Hematopoietic multipotent progenitor cell treated with erythropoietin and hydrocortisone succinate and interleukin-3 and kit ligand, for 8 days (in vitro differentiated cells): ENCODE results near the gene SMIM23.

Source experiments
- DNase-seq: peaks from one replicate; pipeline ENCODE4 v3.0.0-alpha.2; 2015

SMIM23 gene

GRCh38 chr5:171785517-171785916 is at the start of gene SMIM23:
Gene SMIM23, plus strand, starts transcription at chr5:171785817. Its CDS starts 55 bp downstream, at chr5:171785872.
- no peak for DNase-seq

- peak; percentile 38 for DNase-seq
Observed at GRCh38 chr5:171736976-171737891, 48.4 kb upstream of the SMIM23 start.

- no peak for DNase-seq
Observed at GRCh38 chr5:171738501-171738900, 47.1 kb upstream of the SMIM23 start.

GRCh38 chr5:171739271-171739670 is 46.3 kb upstream of the SMIM23 start:
- DNase-seq = no peak

- no peak for DNase-seq
Observed at GRCh38 chr5:171743436-171744076, 42.1 kb upstream of the SMIM23 start.

- DNase-seq = no peak
Observed at GRCh38 chr5:171744264-171744663, 41.4 kb upstream of the SMIM23 start.

GRCh38 chr5:171744882-171745281 is 40.7 kb upstream of the SMIM23 start:
- DNase-seq = no peak

GRCh38 chr5:171745602-171746001 is 40.0 kb upstream of the SMIM23 start:
- no peak for DNase-seq

GRCh38 chr5:171747061-171747859 is 38.4 kb upstream of the SMIM23 start:
- DNase-seq = no peak

- no peak for DNase-seq
Observed at GRCh38 chr5:171748720-171749119, 36.9 kb upstream of the SMIM23 start.

- DNase-seq = no peak
Observed at GRCh38 chr5:171749365-171749764, 36.3 kb upstream of the SMIM23 start.

- DNase-seq = peak; percentile 34
Observed at GRCh38 chr5:171750311-171750788, 35.3 kb upstream of the SMIM23 start.

- DNase-seq = no peak
Observed at GRCh38 chr5:171755354-171755821, 30.2 kb upstream of the SMIM23 start.

GRCh38 chr5:171757853-171758535 is 27.6 kb upstream of the SMIM23 start:
- no peak for DNase-seq

- DNase-seq = no peak
Observed at GRCh38 chr5:171759777-171760176, 25.8 kb upstream of the SMIM23 start.

GRCh38 chr5:171762021-171762608 is 23.5 kb upstream of the SMIM23 start:
- no peak for DNase-seq

- no peak for DNase-seq
Observed at GRCh38 chr5:171762903-171763302, 22.7 kb upstream of the SMIM23 start.

- no peak for DNase-seq
Observed at GRCh38 chr5:171764265-171764664, 21.4 kb upstream of the SMIM23 start.

GRCh38 chr5:171766875-171767274 is 18.7 kb upstream of the SMIM23 start:
- DNase-seq = no peak

GRCh38 chr5:171770153-171770552 is 15.5 kb upstream of the SMIM23 start:
- DNase-seq = peak; percentile 35

- no peak for DNase-seq
Observed at GRCh38 chr5:171771856-171772255, 13.8 kb upstream of the SMIM23 start.

GRCh38 chr5:171773106-171773505 is 12.5 kb upstream of the SMIM23 start:
- no peak for DNase-seq
